Brain microvascular endothelial cell (primary cell): ENCODE measurements around the gene MVP.

Experiments
- DNase-seq: peaks from one replicate; pipeline ENCODE4 v3.0.0-alpha.2; 2020
- H3K27ac ChIP-seq: fragments of 250-450 bp; sonication (Bioruptor Pico); 2 replicates; pipeline ENCODE4 v1.5.1; 2020; ENCODE audit warnings: mild to moderate bottlenecking, moderate library complexity
- H3K27me3 ChIP-seq: fragments of 250-450 bp; sonication (Bioruptor Pico); replicated peaks from 2 replicates; pipeline ENCODE4 v1.5.1; 2020; ENCODE audit warnings: mild to moderate bottlenecking
- H3K36me3 ChIP-seq: fragments of 250-450 bp; sonication (Bioruptor Pico); replicated peaks from 2 replicates; pipeline ENCODE4 v1.5.1; 2020; ENCODE audit warnings: mild to moderate bottlenecking
- H3K4me3 ChIP-seq: 2 replicates; pipeline ENCODE4 v1.5.1; 2011; ENCODE audit warnings: low read depth, mild to moderate bottlenecking, control low read depth, low read length, moderate library complexity
- CTCF ChIP-seq: IDR thresholded peaks from 2 replicates; pipeline ENCODE4 v1.5.1; 2011; ENCODE audit warnings: low read depth, mild to moderate bottlenecking, moderate library complexity, low read length, control low read depth, inconsistent platforms; ENCODE audit errors: missing control alignments
- in situ Hi-C: cut with HindIII; loops from 2 replicates; pipeline ENCODE4 v1.10.0; 2017; ENCODE audit warnings: low sequenced_read_pairs, low pct_ligation_motif_present

The MVP gene

DNA sequence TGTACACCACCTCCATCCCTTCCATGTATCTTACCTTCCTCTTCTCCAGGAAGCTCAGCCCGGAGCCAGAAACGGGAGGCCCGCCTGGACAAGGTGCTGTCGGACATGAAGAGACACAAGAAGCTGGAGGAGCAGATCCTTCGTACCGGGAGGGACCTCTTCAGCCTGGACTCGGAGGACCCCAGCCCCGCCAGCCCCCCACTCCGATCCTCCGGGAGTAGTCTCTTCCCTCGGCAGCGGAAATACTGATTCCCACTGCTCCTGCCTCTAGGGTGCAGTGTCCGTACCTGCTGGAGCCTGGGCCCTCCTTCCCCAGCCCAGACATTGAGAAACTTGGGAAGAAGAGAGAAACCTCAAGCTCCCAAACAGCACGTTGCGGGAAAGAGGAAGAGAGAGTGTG lies 756 bp upstream of the MVP start:
- Histone ChIP-seq H3K27ac (no peak overlapping the region), H3K36me3 (no peaks in the 10 kb centered on the region), H3K27me3 (no peaks in the 10 kb centered on the region), H3K4me3 (no peak overlapping the region)
- DNase-seq, result no peak
- in situ Hi-C loops, result no loop called here
- peak; percentile 34 for TF ChIP-seq CTCF

GRCh38 chr16:29820730-29821642 lies 724 bp downstream of the MVP start:
- TF ChIP-seq CTCF, result no peak
- peak overlapping the region; percentile 81 for H3K4me3 ChIP-seq
- in situ Hi-C loops, result no loop called here
- DNase-seq, result no peak
- H3K27me3 ChIP-seq, result no peaks in the 10 kb centered on the region
- peak overlapping the region; percentile 68 for H3K27ac ChIP-seq
- no peaks in the 10 kb centered on the region for H3K36me3 ChIP-seq

GRCh38 chr16:29821643-29822115 lies 1.4 kb downstream of the MVP start:
- peak; percentile 65 for DNase-seq
- TF ChIP-seq CTCF, result no peak
- H3K27me3 ChIP-seq, result no peaks in the 10 kb centered on the region
- in situ Hi-C loops, result no loop called here
- H3K36me3 ChIP-seq, result peaks cover 2% of the 10 kb centered on the region
- peak overlapping the region; percentile 81 for H3K4me3 ChIP-seq
- peak overlapping the region; percentile 68 for H3K27ac ChIP-seq

GRCh38 chr16:29824589-29825144 lies 4.4 kb downstream of the MVP start:
- Histone ChIP-seq H3K27me3 (no peaks in the 10 kb centered on the region), H3K4me3 (peak overlapping the region; percentile 1), H3K27ac (peak overlapping the region; percentile 79), H3K36me3 (peaks cover 2% of the 10 kb centered on the region)
- no peak for DNase-seq
- in situ Hi-C loops, result no loop called here
- TF ChIP-seq CTCF, result no peak

- in situ Hi-C loops, result no loop called here
- no peak for TF ChIP-seq CTCF
- H3K27ac ChIP-seq, result peak overlapping the region; percentile 79
- H3K4me3 ChIP-seq, result peak overlapping the region; percentile 1
- H3K36me3 ChIP-seq, result peaks cover 6% of the 10 kb centered on the region
- DNase-seq, result peak; percentile 69
- no peaks in the 10 kb centered on the region for H3K27me3 ChIP-seq
Observed at GRCh38 chr16:29825145-29826044, 5.1 kb downstream of the MVP start.
